ENCODE measurements around the gene RPH3AL.
"Not testable (repeated sequence)": the region's sequence is repeated elsewhere in the genome, so short reads cannot be mapped to it uniquely, and the experiment has no call there.

RPH3AL gene

GRCh38 chr17:215563-216478 lies 136.8 kb downstream of the RPH3AL start:
- not testable (repeated sequence) for DNase-seq

GRCh38 chr17:214881-215331 lies 137.7 kb downstream of the RPH3AL start:
- no peak for DNase-seq

GRCh38 chr17:213286-214105 lies 139.1 kb downstream of the RPH3AL start:
- DNase-seq, result no peak

GRCh38 chr17:210402-210801 lies 142.2 kb downstream of the RPH3AL start:
- no peak for DNase-seq

- DNase-seq, result no peak
Observed at GRCh38 chr17:208429-208828, 144.2 kb downstream of the RPH3AL start.

- no peak for DNase-seq
Observed at GRCh38 chr17:207775-208174, 144.8 kb downstream of the RPH3AL start.

GRCh38 chr17:206941-207560 lies 145.6 kb downstream of the RPH3AL start:
- no peak for DNase-seq

GRCh38 chr17:206484-206883 lies 146.1 kb downstream of the RPH3AL start:
- DNase-seq, result not testable (repeated sequence)

- no peak for DNase-seq
Observed at GRCh38 chr17:205817-206216, 146.8 kb downstream of the RPH3AL start.

GRCh38 chr17:205148-205669 lies 147.4 kb downstream of the RPH3AL start:
- DNase-seq, result no peak

- DNase-seq, result no peak
Observed at GRCh38 chr17:204427-205147, 148.0 kb downstream of the RPH3AL start.

- no peak for DNase-seq
Observed at GRCh38 chr17:202501-202951, 150.1 kb downstream of the RPH3AL start.

GRCh38 chr17:201736-202135 lies 150.9 kb downstream of the RPH3AL start:
- not testable (repeated sequence) for DNase-seq

- DNase-seq, result not testable (repeated sequence)
Observed at GRCh38 chr17:201257-201656, 151.3 kb downstream of the RPH3AL start.

- DNase-seq, result no peak
Observed at GRCh38 chr17:200586-200985, 152.0 kb downstream of the RPH3AL start.

- DNase-seq, result no peak
Observed at GRCh38 chr17:199806-200545, 152.6 kb downstream of the RPH3AL start.

- DNase-seq, result no peak
Observed at GRCh38 chr17:199191-199604, 153.4 kb downstream of the RPH3AL start.

GRCh38 chr17:198225-198624 lies 154.4 kb downstream of the RPH3AL start:
- DNase-seq, result not testable (repeated sequence)

GRCh38 chr17:197352-197751 lies 155.3 kb downstream of the RPH3AL start:
- DNase-seq, result no peak

GRCh38 chr17:194828-195602 lies 157.6 kb downstream of the RPH3AL start:
- DNase-seq, result no peak
